Activated naive CD4-positive, alpha-beta T cell treated with anti-CD3 and anti-CD28 coated beads for 36 hours (primary cell): ENCODE measurements around the gene STMN1. TPM values are rescaled to one million over a fixed set of nuclear protein-coding genes. Genes with fewer than 3 reads are reported as not detected.

Experiments used
- CTCF ChIA-PET: fragments of 350-600 bp; sonication (Branson Sonifier 250); formaldehyde crosslinking; loops from one replicate; lab custom pipeline; 2021; ENCODE audit warnings: antibody characterized with exemption; lab: Charles Lee
- DNase-seq: peaks from one replicate; pipeline ENCODE4 v3.0.0-alpha.2; 2020
- H3K27ac Mint-ChIP-seq: one replicate; pipeline ENCODE4 v1.8.0; 2021; ENCODE audit warnings: mild to moderate bottlenecking, mixed read lengths
- H3K27me3 Mint-ChIP-seq: one replicate; pipeline ENCODE4 v1.8.0; 2021; ENCODE audit warnings: low read depth, mixed read lengths
- H3K36me3 Mint-ChIP-seq: one replicate; pipeline ENCODE4 v1.8.0; 2021; ENCODE audit warnings: low read depth, mixed read lengths
- H3K4me1 Mint-ChIP-seq: one replicate; pipeline ENCODE4 v1.8.0; 2021; ENCODE audit warnings: low read depth, mixed read lengths
- H3K4me3 Mint-ChIP-seq: one replicate; pipeline ENCODE4 v1.8.0; 2021; ENCODE audit warnings: mild to moderate bottlenecking, moderate library complexity, mixed read lengths
- H3K9me3 Mint-ChIP-seq: one replicate; pipeline ENCODE4 v1.8.0; 2021; ENCODE audit warnings: mixed read lengths
- intact Hi-C: fragments of 100-400 bp; cut with micrococcal nuclease; formaldehyde crosslinking; loops from one replicate; pipeline ENCODE4 v1.15.1; 2023
- microRNA-seq: library from miRNA; unstranded; fragments of <30 nt; microRNA quantifications from one replicate; pipeline ENCODE4 v1.2.0, GENCODE V29; 2022; ENCODE audit warnings: borderline microRNAs expressed, borderline replicate concordance
- total RNA-seq, 2 experiments: library from RNA; stranded (reverse); gene quantifications; one replicate each; pipeline ENCODE4 v1.2.3, GENCODE V29; 2021

Gene STMN1
- total RNA-seq, 2 experiments from 2014 or later: 708 to 746 TPM

GRCh38 chr1:25861316-25862286 lies 44.6 kb downstream of the STMN1 start:
- CTCF ChIA-PET: interaction anchor here (1.3 kb wide), 1 partner anchor 9 kb away, joined by 3 read pairs; no protein-coding TSS in a partner anchor
- Mint-ChIP-seq H3K4me1 (peaks cover 15% of the 10 kb centered on the region), H3K4me3 (no peak overlapping the region), H3K9me3 (no peaks in the 10 kb centered on the region), H3K36me3 (peaks cover 1% of the 10 kb centered on the region), H3K27me3 (no peaks in the 10 kb centered on the region), H3K27ac (no peak overlapping the region)
- DNase-seq: no peak
- intact Hi-C loops: no loop called here

DNA sequence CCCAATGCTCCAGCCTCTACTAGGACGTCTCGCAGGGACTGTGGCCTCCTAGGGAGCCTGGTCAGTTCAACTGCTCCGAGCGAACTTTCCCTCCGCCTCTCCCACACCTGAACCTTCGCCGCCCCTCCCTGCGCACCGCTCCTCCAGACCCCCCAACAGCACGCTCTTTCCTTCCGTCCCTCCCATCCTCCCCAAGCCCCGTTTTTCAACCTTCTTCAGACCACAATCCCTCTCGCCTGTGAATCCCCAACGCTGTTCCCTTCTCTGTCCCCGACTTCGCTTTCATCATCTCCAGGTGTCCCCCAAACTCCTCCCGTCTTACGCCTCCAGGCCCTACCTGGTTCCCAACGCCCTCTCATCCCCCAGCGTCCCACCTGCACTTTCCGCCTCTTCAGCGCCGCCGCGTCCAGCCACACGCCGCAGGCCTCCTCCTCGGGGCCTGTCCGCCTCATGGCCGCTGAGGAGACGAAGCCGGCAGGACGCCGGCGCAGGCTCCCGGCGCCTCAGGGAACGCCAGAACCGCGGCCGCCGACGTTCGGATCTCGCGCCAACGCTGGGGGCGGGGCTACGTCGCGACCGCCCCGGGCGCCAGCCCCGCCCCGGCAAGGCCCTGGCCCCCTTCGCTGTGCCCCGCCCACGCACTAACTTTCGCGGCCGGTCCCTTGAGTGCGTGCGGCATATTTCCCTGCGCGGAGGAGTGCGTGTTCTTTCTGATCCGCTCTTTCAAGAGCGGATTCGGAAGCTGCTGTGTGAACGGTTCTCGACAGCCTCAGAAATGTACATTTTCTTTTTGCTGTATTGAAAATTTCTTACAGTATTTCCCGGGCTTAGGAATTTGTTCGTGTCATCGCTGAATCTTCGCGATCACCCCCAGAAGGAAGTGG lies 47.1 kb downstream of the STMN1 start, which contains the start of gene AUNIP:
TSS of gene AUNIP (minus strand) at position 552 of the 884 bp plus-strand sequence. CDS start at position 452, 100 bp downstream.
- intact Hi-C loops: loop anchor here (1.0 kb wide), 3 partner anchors 16 to 139 kb away; partner anchors contain the start of genes PAFAH2 and PAQR7
- DNase-seq: peak; percentile 92
- Mint-ChIP-seq H3K36me3 (no peaks in the 10 kb centered on the region), H3K27ac (peak within 1 kb of the TSS; percentile 87), H3K27me3 (no peaks in the 10 kb centered on the region), H3K4me3 (peak within 1 kb of the TSS; percentile 92), H3K4me1 (peaks cover 15% of the 10 kb centered on the region), H3K9me3 (no peaks in the 10 kb centered on the region)
- CTCF ChIA-PET: interaction anchor here (0.5 to 1.0 kb wide), 3 partner anchors 36 to 238 kb away, joined by 3 to 6 read pairs (median 4); no protein-coding TSS in a partner anchor

- no peaks in the 10 kb centered on the region for H3K36me3 Mint-ChIP-seq
- DNase-seq: no peak
- H3K4me1 Mint-ChIP-seq: peaks cover 15% of the 10 kb centered on the region
- intact Hi-C loops: loop anchor here (1.0 kb wide), 1 partner anchor 38 kb away; no protein-coding TSS in a partner anchor
- H3K4me3 Mint-ChIP-seq: peak overlapping the region; percentile 92
- H3K27me3 Mint-ChIP-seq: no peaks in the 10 kb centered on the region
- CTCF ChIA-PET: interaction anchor here (0.5 kb wide), 1 partner anchor 231 kb away, joined by 3 read pairs; no protein-coding TSS in a partner anchor
- no peaks in the 10 kb centered on the region for H3K9me3 Mint-ChIP-seq
- peak overlapping the region; percentile 47 for H3K27ac Mint-ChIP-seq
Observed at GRCh38 chr1:25858494-25858893, 47.7 kb downstream of the STMN1 start.

GRCh38 chr1:25856856-25857255 lies 49.4 kb downstream of the STMN1 start:
- intact Hi-C loops: no loop called here
- Mint-ChIP-seq H3K9me3 (no peaks in the 10 kb centered on the region), H3K27ac (no peak overlapping the region), H3K4me1 (peaks cover 15% of the 10 kb centered on the region), H3K27me3 (no peaks in the 10 kb centered on the region), H3K36me3 (no peaks in the 10 kb centered on the region), H3K4me3 (no peak overlapping the region)
- CTCF ChIA-PET: interaction anchor here (0.8 kb wide), 1 partner anchor 37 kb away, joined by 3 read pairs; no protein-coding TSS in a partner anchor
- DNase-seq: no peak

GRCh38 chr1:25854554-25854953 lies 51.7 kb downstream of the STMN1 start:
- Mint-ChIP-seq H3K4me3 (no peak overlapping the region), H3K9me3 (no peaks in the 10 kb centered on the region), H3K27me3 (no peaks in the 10 kb centered on the region), H3K4me1 (peaks cover 12% of the 10 kb centered on the region), H3K36me3 (no peaks in the 10 kb centered on the region), H3K27ac (no peak overlapping the region)
- CTCF ChIA-PET: interaction anchor here (0.6 kb wide), 1 partner anchor 232 kb away, joined by 3 read pairs; no protein-coding TSS in a partner anchor
- DNase-seq: no peak
- intact Hi-C loops: no loop called here

Small RNA genes within 50 kb of the gene (microRNA-seq; reads per million reads assigned to microRNA genes)
- gene MIR3917: 6.0 reads per million, percentile 7 among the genes with 10 or more reads in this experiment

Other genes starting within 250 kb of the STMN1 start
- 10 to 100 TPM; 27.8 to 28.6 TPM for gene SELENON, start 106.2 kb downstream of the STMN1 start, total RNA-seq
- gene MTFR1L, start 86.5 kb downstream of the STMN1 start, total RNA-seq: 10 to 100 TPM; 22.2 to 23.5 TPM
- gene AUNIP, start 47.0 kb downstream of the STMN1 start, total RNA-seq: 1 to 10 TPM; 8.4 to 9.1 TPM
- 1 to 10 TPM; 2.8 to 3.1 TPM for gene PAQR7, start 30.7 kb downstream of the STMN1 start, total RNA-seq
- 1 to 10 TPM; 4.7 to 5.2 TPM for gene PAFAH2, start 91.6 kb upstream of the STMN1 start, total RNA-seq
- gene EXTL1, start 115.4 kb upstream of the STMN1 start, total RNA-seq: not detected
- not detected for gene SLC30A2, start 139.7 kb upstream of the STMN1 start, total RNA-seq
- under 1 TPM; 0.33 to 0.40 TPM for gene TRIM63, start 161.2 kb upstream of the STMN1 start, total RNA-seq
- gene PDIK1L, start 205.4 kb upstream of the STMN1 start, total RNA-seq: 10 to 100 TPM; 20.5 to 21.4 TPM